NOMO-1 treated with dmso at 0.1 percent for 144 hours (cell line): ENCODE results near the gene TBX2.

Experiments
- DNase-seq: peaks from one replicate; lab custom pipeline; 2025; ENCODE audit not compliant: unreplicated experiment; lab: John Stamatoyannopoulos, UW

The TBX2 gene

GRCh38 chr17:61450641-61451537 is 51.2 kb downstream of the TBX2 start:
- no peak for DNase-seq

GRCh38 chr17:61451538-61452300 is 52.1 kb downstream of the TBX2 start:
- no peak for DNase-seq

GRCh38 chr17:61452301-61453290 is 53.0 kb downstream of the TBX2 start, which contains the start of gene TBX4:
Gene TBX4, plus strand, starts transcription at chr17:61452422. Its CDS starts 4,069 bp downstream, at chr17:61456491.
- DNase-seq: no peak

DNA sequence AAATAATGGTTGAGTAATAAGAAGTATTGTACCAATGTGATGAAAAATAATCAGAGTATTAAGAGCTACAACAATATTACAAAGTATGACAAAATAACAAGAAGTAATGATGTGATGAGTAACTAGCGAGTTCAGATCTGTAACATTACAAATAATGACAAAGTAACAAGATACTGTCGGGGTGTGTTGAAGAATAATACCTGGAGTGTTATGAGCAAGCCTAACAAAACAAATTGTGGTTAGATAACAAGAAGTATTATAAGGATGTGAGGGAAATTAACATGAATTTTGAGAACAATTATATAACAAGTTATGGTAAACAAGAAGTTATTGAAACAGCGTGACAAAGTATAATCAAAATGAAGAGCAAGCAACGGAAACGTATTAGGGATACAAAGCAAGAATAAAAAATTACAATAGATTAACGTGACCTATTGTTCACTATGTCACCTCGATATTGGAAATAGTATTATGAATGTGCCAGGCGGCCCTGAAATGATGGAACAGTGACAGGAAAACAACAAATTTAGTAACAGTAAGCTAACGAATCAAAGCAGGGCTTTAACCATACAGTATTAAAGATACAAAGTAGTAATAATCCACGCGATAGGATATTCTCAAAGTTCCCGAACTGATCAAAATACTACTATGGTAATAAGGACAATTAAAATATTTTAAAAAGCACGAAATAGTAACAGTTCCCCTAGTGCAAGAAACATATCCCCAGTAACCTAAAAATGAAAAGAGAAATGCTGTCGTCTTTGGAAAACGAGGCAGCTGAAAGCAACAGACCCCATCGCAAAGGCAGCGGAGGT is 54.1 kb downstream of the TBX2 start:
- DNase-seq: no peak

- DNase-seq: no peak
Observed at GRCh38 chr17:61454381-61455323, 55.0 kb downstream of the TBX2 start.

DNA sequence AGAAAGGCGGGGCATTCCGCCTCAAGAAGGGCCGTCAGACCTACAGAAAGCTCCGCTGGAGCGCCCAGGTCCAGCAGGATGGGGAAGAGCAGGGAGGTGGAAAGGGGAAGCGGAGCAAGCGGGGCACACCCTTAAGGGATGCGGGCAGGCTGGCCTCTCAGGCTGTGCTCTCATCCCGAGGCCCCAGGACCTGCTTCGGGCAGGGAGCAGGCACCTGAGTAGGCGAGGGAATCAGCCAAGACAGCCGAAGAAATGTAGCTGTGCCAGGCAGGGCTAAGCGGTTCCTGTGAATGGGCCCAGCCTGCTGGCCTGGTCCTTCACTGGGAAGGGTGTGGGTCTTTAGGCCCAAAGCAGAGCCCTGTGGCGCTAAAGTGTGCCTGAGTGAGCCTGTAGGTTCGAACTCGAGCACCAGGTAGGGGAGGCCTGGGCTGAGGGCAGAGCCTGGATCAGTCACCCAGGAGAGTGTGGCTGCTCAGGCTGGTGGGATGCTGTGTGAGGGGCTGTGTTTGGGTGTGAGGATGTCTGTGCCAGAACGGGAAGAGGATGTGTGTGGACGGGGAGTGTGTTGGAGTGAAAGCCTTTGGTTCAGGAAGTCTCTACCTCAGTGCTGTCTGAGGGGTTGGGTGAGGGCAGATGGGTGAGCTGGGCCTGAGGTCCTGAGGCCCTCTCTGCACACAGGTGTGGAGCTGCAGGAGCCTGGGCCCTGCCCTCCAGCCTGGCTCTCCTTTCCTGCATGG is 55.8 kb downstream of the TBX2 start:
- no peak for DNase-seq

- DNase-seq: no peak
Observed at GRCh38 chr17:61456061-61456681, 56.5 kb downstream of the TBX2 start.

GRCh38 chr17:61456688-61457225 is 57.1 kb downstream of the TBX2 start:
- no peak for DNase-seq

DNA sequence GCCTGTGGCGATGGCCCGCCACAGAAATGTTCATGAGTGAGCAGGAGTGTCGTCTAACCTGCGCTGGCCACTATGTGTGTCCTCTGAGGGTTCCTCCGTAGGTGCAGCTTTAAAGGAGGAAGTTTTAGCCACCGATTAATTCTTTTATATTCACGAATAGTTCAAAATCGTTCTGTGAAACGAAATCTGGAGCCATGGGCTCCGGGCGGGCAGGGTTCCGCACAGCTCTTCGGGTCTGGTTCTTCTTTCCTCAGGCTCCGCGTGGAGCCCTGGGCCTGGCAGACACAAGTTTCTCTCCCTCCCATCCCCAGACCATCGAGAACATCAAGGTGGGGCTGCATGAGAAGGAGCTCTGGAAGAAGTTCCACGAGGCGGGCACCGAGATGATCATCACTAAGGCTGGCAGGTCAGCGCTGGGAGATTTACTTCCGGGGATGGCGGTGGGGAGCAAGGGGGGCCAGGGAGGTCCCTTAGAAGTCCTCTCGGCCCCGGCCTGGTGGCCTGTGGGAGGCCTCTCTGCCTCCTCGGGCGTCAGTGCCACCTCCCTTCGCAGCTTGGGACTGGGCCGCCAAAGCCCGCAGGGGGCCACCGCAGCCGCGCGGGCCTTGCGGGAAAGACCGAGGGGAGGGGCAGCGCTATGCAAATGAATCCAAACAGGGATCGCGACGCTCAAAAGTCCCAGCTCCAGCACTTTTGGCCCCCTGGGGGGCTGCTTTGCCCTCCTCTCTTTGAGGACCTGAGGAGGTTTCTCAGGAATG is 57.8 kb downstream of the TBX2 start:
- no peak for DNase-seq

- DNase-seq: no peak
Observed at GRCh38 chr17:61458000-61458399, 58.4 kb downstream of the TBX2 start.

GRCh38 chr17:61458421-61459141 is 58.9 kb downstream of the TBX2 start:
- no peak for DNase-seq
